ENCODE results near the gene NCKAP5. TPM values are rescaled to one million over a fixed set of nuclear protein-coding genes. Genes with fewer than 3 reads are reported as not detected.

NCKAP5 gene
- total and polyA plus RNA-seq, 2 experiments from 2014 or later, result 2.2 to 5.5 TPM

DNA sequence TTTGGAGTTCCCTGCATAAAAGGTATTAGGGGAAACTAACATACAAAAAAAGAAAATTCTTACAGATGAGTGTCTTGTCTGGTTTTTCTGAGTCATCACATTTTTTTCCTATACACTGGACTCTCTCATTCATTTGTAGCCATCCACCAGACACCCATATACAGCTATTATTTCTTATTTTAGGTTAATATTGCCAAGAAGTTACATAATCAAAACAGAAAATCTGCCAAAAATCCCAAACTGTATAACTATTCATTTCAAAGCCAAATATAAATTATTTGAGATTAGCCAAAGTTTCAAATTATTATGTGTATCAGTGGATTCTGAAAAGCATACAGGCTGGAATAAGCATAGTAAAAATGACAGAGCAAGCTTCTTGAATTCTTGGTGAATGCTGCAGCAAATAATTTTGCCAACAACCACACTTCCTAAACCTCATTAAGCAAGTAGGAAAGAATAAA, 191.2 kb downstream of the NCKAP5 start:
- no peak overlapping the region for H3K4me2 ChIP-seq
- no peak for DNase-seq (ENCODE audit: low spot score)
- H3K36me3 ChIP-seq (replicated peaks; ENCODE audit: insufficient read depth, low read depth), result no peaks in the 10 kb centered on the region
- H3K79me2 ChIP-seq, result no peaks in the 10 kb centered on the region
- no peaks in the 10 kb centered on the region for H3K4me1 ChIP-seq (ENCODE audit: insufficient read depth)
- TF ChIP-seq, protein P1, sequence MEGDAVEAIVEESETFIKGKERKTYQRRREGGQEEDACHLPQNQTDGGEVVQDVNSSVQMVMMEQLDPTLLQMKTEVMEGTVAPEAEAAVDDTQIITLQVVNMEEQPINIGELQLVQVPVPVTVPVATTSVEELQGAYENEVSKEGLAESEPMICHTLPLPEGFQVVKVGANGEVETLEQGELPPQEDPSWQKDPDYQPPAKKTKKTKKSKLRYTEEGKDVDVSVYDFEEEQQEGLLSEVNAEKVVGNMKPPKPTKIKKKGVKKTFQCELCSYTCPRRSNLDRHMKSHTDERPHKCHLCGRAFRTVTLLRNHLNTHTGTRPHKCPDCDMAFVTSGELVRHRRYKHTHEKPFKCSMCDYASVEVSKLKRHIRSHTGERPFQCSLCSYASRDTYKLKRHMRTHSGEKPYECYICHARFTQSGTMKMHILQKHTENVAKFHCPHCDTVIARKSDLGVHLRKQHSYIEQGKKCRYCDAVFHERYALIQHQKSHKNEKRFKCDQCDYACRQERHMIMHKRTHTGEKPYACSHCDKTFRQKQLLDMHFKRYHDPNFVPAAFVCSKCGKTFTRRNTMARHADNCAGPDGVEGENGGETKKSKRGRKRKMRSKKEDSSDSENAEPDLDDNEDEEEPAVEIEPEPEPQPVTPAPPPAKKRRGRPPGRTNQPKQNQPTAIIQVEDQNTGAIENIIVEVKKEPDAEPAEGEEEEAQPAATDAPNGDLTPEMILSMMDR (IDR thresholded peaks at IDR 0.05; ENCODE audit: poor library complexity), result no peak
- no peak for TF ChIP-seq EZH2phosphoT487 (IDR thresholded peaks at IDR 0.05; ENCODE audit: low read depth, severe bottlenecking, unreplicated experiment)
- TF ChIP-seq EZH2 (IDR thresholded peaks at IDR 0.05; ENCODE audit: borderline replicate concordance), result no peak
- no peaks in the 10 kb centered on the region for H3K9me2 ChIP-seq (replicated peaks; ENCODE audit: insufficient read depth)
- H3K4me3 ChIP-seq, result no peak overlapping the region
- H2AFZ ChIP-seq, result no peak overlapping the region
- no peaks in the 10 kb centered on the region for H3K27me3 ChIP-seq
- H3K9me3 ChIP-seq (ENCODE audit: low read depth), result no peaks in the 10 kb centered on the region
- H3K27ac ChIP-seq, result no peak overlapping the region
- no peaks in the 10 kb centered on the region for H4K20me1 ChIP-seq (ENCODE audit: insufficient read depth, poor library complexity, severe bottlenecking)

DNA sequence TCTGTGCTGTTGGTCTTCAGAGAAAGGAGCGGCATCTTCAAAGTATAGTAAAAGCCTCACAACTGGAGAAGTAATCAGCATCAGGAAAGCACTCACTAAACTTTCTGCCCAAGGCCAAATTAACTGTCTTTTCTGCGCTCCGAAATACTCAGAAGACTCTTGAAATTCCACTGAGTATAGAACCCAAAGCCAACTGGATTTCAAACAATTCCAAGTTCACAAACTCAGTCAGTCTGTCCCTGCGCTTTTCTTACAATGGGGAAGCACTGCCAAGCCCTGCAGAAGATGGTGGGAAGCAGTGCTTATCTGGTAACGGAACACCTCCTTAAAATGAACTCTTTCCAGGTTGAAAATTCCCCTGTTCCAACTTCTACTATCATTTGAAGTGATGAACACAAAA, 193.5 kb downstream of the NCKAP5 start:
- no peak overlapping the region for H3K27ac ChIP-seq
- H3K9me3 ChIP-seq (ENCODE audit: low read depth), result no peaks in the 10 kb centered on the region
- no peak overlapping the region for H3K4me2 ChIP-seq
- H3K9me2 ChIP-seq (replicated peaks; ENCODE audit: insufficient read depth), result no peaks in the 10 kb centered on the region
- TF ChIP-seq EZH2 (IDR thresholded peaks at IDR 0.05; ENCODE audit: borderline replicate concordance), result no peak
- TF ChIP-seq, protein P1 (IDR thresholded peaks at IDR 0.05; ENCODE audit: poor library complexity), result no peak
- TF ChIP-seq EZH2phosphoT487 (IDR thresholded peaks at IDR 0.05; ENCODE audit: low read depth, severe bottlenecking, unreplicated experiment), result no peak
- H3K4me1 ChIP-seq (ENCODE audit: insufficient read depth), result no peaks in the 10 kb centered on the region
- no peaks in the 10 kb centered on the region for H4K20me1 ChIP-seq (ENCODE audit: insufficient read depth, poor library complexity, severe bottlenecking)
- no peak overlapping the region for H3K4me3 ChIP-seq
- DNase-seq (ENCODE audit: low spot score), result no peak
- no peaks in the 10 kb centered on the region for H3K27me3 ChIP-seq
- WGBS (ENCODE audit: low lambda C conversion rate, missing lambda C conversion rate), result 91% methylated on average over 5 of the region's 5 CpGs
- no peak overlapping the region for H2AFZ ChIP-seq
- no peaks in the 10 kb centered on the region for H3K79me2 ChIP-seq
- H3K36me3 ChIP-seq (replicated peaks; ENCODE audit: insufficient read depth, low read depth), result no peaks in the 10 kb centered on the region

DNA sequence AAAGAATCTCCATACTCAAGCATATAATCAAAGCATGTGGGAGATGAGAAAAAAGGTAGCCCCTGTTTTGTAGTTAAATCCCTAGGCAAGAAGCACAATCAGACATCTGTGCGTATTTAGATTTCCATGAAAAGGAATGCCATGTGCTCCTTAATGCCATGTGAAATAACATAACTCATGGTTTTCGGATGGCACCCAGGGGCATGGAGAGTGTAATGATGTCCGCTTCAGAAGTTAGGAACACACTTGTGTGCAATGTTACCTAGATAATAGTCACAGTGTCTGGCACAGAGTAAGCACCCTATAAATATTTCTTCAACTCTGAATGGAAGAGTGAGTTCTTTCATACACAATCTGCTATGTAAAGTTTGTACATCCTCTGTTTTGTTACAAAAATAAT, 197.0 kb downstream of the NCKAP5 start:
- no peaks in the 10 kb centered on the region for H3K4me1 ChIP-seq (ENCODE audit: insufficient read depth)
- no peak overlapping the region for H3K4me3 ChIP-seq
- no peaks in the 10 kb centered on the region for H3K9me3 ChIP-seq (ENCODE audit: low read depth)
- H4K20me1 ChIP-seq (ENCODE audit: insufficient read depth, poor library complexity, severe bottlenecking), result no peaks in the 10 kb centered on the region
- no peaks in the 10 kb centered on the region for H3K9me2 ChIP-seq (replicated peaks; ENCODE audit: insufficient read depth)
- no peak overlapping the region for H3K27ac ChIP-seq
- H3K27me3 ChIP-seq, result no peaks in the 10 kb centered on the region
- no peak overlapping the region for H2AFZ ChIP-seq
- DNase-seq (ENCODE audit: low spot score), result no peak
- no peaks in the 10 kb centered on the region for H3K79me2 ChIP-seq
- no peaks in the 10 kb centered on the region for H3K36me3 ChIP-seq (replicated peaks; ENCODE audit: insufficient read depth, low read depth)
- WGBS (ENCODE audit: low lambda C conversion rate, missing lambda C conversion rate), result 91% methylated on average over 3 of the region's 3 CpGs
- TF ChIP-seq, protein P1 (IDR thresholded peaks at IDR 0.05; ENCODE audit: poor library complexity), result no peak
- TF ChIP-seq EZH2phosphoT487 (IDR thresholded peaks at IDR 0.05; ENCODE audit: low read depth, severe bottlenecking, unreplicated experiment) (no peak), EZH2 (IDR thresholded peaks at IDR 0.05; ENCODE audit: borderline replicate concordance) (no peak)
- H3K4me2 ChIP-seq, result no peak overlapping the region
